HG03520 (cell line): ENCODE measurements around the gene MTFP1.

Experiments
- ATAC-seq: cut with Tn5 transposase; IDR thresholded peaks from one replicate; pipeline ENCODE4 v1.9.1; 2021; ENCODE audit warnings: mild to moderate bottlenecking, moderate library complexity; ENCODE audit not compliant: unreplicated experiment

The MTFP1 gene

GRCh38 chr22:30424534-30425326 is 838 bp upstream of the MTFP1 start:
- ATAC-seq, result no peak

GRCh38 chr22:30425327-30425615 is 297 bp upstream of the MTFP1 start:
- ATAC-seq, result no peak

GRCh38 chr22:30426388-30427353 is 1.1 kb downstream of the MTFP1 start:
- ATAC-seq, result no peak

GRCh38 chr22:30427871-30428270 is 2.3 kb downstream of the MTFP1 start:
- ATAC-seq, result no peak

- ATAC-seq, result no peak
These were observed 4.3 kb downstream of the MTFP1 start for GRCh38 chr22:30429887-30430286.

- no peak for ATAC-seq
These were observed 5.4 kb downstream of the MTFP1 start for GRCh38 chr22:30430933-30431332.

- no peak for ATAC-seq
These were observed 6.5 kb downstream of the MTFP1 start for GRCh38 chr22:30432096-30432495.

- no peak for ATAC-seq
These were observed 7.0 kb downstream of the MTFP1 start for GRCh38 chr22:30432520-30432919.

- no peak for ATAC-seq
These were observed 7.7 kb downstream of the MTFP1 start for GRCh38 chr22:30433227-30433626.

GRCh38 chr22:30433773-30434172 is 8.2 kb downstream of the MTFP1 start:
- no peak for ATAC-seq

GRCh38 chr22:30434843-30435242 is 9.3 kb downstream of the MTFP1 start:
- no peak for ATAC-seq

GRCh38 chr22:30435674-30436126 is 10.1 kb downstream of the MTFP1 start:
- ATAC-seq, result no peak

- no peak for ATAC-seq
These were observed 10.6 kb downstream of the MTFP1 start for GRCh38 chr22:30436196-30436595.

GRCh38 chr22:30438559-30438958 is 13.0 kb downstream of the MTFP1 start:
- no peak for ATAC-seq

- no peak for ATAC-seq
These were observed 13.7 kb downstream of the MTFP1 start for GRCh38 chr22:30439226-30439625.

- ATAC-seq, result no peak
These were observed 14.3 kb downstream of the MTFP1 start for GRCh38 chr22:30439836-30440235.

- no peak for ATAC-seq
These were observed 15.5 kb downstream of the MTFP1 start for GRCh38 chr22:30441088-30441487.

GRCh38 chr22:30444632-30445437 is 19.3 kb downstream of the MTFP1 start:
- no peak for ATAC-seq

GRCh38 chr22:30445438-30446145 is 20.0 kb downstream of the MTFP1 start:
- ATAC-seq, result no peak

GRCh38 chr22:30447656-30448055 is 22.1 kb downstream of the MTFP1 start:
- no peak for ATAC-seq
